ENCODE measurements around the gene DHRS7B.

Gene DHRS7B

GRCh38 chr17:21171309-21171922, 44.7 kb downstream of the DHRS7B start:
- Histone ChIP-seq H3K79me2 (ENCODE audit: insufficient read depth, low read depth) (no peaks in the 10 kb centered on the region), H3K4me2 (no peak overlapping the region), H3K4me3 (IDR thresholded peaks at IDR 0.05; ENCODE audit: insufficient read depth, low read depth, low read length) (no peak overlapping the region), H4K20me1 (ENCODE audit: insufficient read depth) (no peaks in the 10 kb centered on the region), H2AFZ (ENCODE audit: low read depth) (no peak overlapping the region), H3K27me3 (ENCODE audit: insufficient read depth, low read depth) (no peaks in the 10 kb centered on the region), H3K27ac (no peak overlapping the region), H3K36me3 (ENCODE audit: insufficient read depth) (no peaks in the 10 kb centered on the region), H3K9ac (no peak overlapping the region), H3K4me1 (ENCODE audit: low read depth, poor library complexity, severe bottlenecking) (peaks cover 3% of the 10 kb centered on the region)
- no peak for TF ChIP-seq CTCF (conservative IDR thresholded peaks at IDR 0.05; ENCODE audit: low read depth, low read length)

- no peaks in the 10 kb centered on the region for H4K20me1 ChIP-seq (ENCODE audit: insufficient read depth)
- no peak overlapping the region for H3K27ac ChIP-seq
- no peak overlapping the region for H3K4me2 ChIP-seq
- H3K4me1 ChIP-seq (ENCODE audit: low read depth, poor library complexity, severe bottlenecking), result peaks cover 3% of the 10 kb centered on the region
- no peaks in the 10 kb centered on the region for H3K79me2 ChIP-seq (ENCODE audit: insufficient read depth, low read depth)
- no peak overlapping the region for H3K9ac ChIP-seq
- no peaks in the 10 kb centered on the region for H3K36me3 ChIP-seq (ENCODE audit: insufficient read depth)
- no peaks in the 10 kb centered on the region for H3K27me3 ChIP-seq (ENCODE audit: insufficient read depth, low read depth)
- TF ChIP-seq CTCF (conservative IDR thresholded peaks at IDR 0.05; ENCODE audit: low read depth, low read length), result no peak
- no peak overlapping the region for H3K4me3 ChIP-seq (IDR thresholded peaks at IDR 0.05; ENCODE audit: insufficient read depth, low read depth, low read length)
- no peak overlapping the region for H2AFZ ChIP-seq (ENCODE audit: low read depth)
Measured at GRCh38 chr17:21171970-21172510, 45.3 kb downstream of the DHRS7B start.

- Histone ChIP-seq H3K27me3 (ENCODE audit: insufficient read depth, low read depth) (no peaks in the 10 kb centered on the region), H2AFZ (ENCODE audit: low read depth) (no peak overlapping the region), H3K9ac (no peak overlapping the region), H3K4me1 (ENCODE audit: low read depth, poor library complexity, severe bottlenecking) (peaks cover 3% of the 10 kb centered on the region), H3K27ac (no peak overlapping the region), H3K4me3 (IDR thresholded peaks at IDR 0.05; ENCODE audit: insufficient read depth, low read depth, low read length) (no peak overlapping the region), H3K36me3 (ENCODE audit: insufficient read depth) (no peaks in the 10 kb centered on the region), H4K20me1 (ENCODE audit: insufficient read depth) (no peaks in the 10 kb centered on the region), H3K79me2 (ENCODE audit: insufficient read depth, low read depth) (no peaks in the 10 kb centered on the region), H3K4me2 (no peak overlapping the region)
- no peak for TF ChIP-seq CTCF (conservative IDR thresholded peaks at IDR 0.05; ENCODE audit: low read depth, low read length)
Measured at GRCh38 chr17:21172846-21173245, 46.1 kb downstream of the DHRS7B start.

GRCh38 chr17:21173543-21173942, 46.8 kb downstream of the DHRS7B start:
- H3K4me1 ChIP-seq (ENCODE audit: low read depth, poor library complexity, severe bottlenecking), result peaks cover 3% of the 10 kb centered on the region
- no peaks in the 10 kb centered on the region for H3K36me3 ChIP-seq (ENCODE audit: insufficient read depth)
- no peaks in the 10 kb centered on the region for H3K27me3 ChIP-seq (ENCODE audit: insufficient read depth, low read depth)
- no peak overlapping the region for H3K9ac ChIP-seq
- no peak for TF ChIP-seq CTCF (conservative IDR thresholded peaks at IDR 0.05; ENCODE audit: low read depth, low read length)
- H3K27ac ChIP-seq, result no peak overlapping the region
- no peaks in the 10 kb centered on the region for H3K79me2 ChIP-seq (ENCODE audit: insufficient read depth, low read depth)
- H3K4me2 ChIP-seq, result no peak overlapping the region
- H3K4me3 ChIP-seq (IDR thresholded peaks at IDR 0.05; ENCODE audit: insufficient read depth, low read depth, low read length), result no peak overlapping the region
- no peak overlapping the region for H2AFZ ChIP-seq (ENCODE audit: low read depth)
- no peaks in the 10 kb centered on the region for H4K20me1 ChIP-seq (ENCODE audit: insufficient read depth)
